Memory B cell (primary cell): ENCODE results near the gene CXCL13.
"Not testable (repeated sequence)": the region's sequence is repeated elsewhere in the genome, so short reads cannot be mapped to it uniquely, and the experiment has no call there.

ENCODE experiments used
- ATAC-seq: fragments of 150-1000 bp; cut with Tn5 transposase; 2 replicates; pipeline ENCODE4 v1.10.0; 2021; ENCODE audit warnings: low read depth, mild to moderate bottlenecking, moderate library complexity
- DNase-seq, 2 donors: peaks; one replicate each; pipeline ENCODE4 v3.0.0; 2022; ENCODE audit warnings: low spot score in 2 of 2
- H3K27ac Mint-ChIP-seq: one replicate; pipeline ENCODE4 v1.8.0; 2022; ENCODE audit warnings: mild to moderate bottlenecking, moderate library complexity, mixed read lengths
- H3K27me3 Mint-ChIP-seq: one replicate; pipeline ENCODE4 v1.8.0; 2022; ENCODE audit warnings: mixed read lengths
- H3K36me3 Mint-ChIP-seq: one replicate; pipeline ENCODE4 v1.8.0; 2022; ENCODE audit warnings: mild to moderate bottlenecking, mixed read lengths
- H3K4me1 Mint-ChIP-seq: one replicate; pipeline ENCODE4 v1.8.0; 2022; ENCODE audit warnings: mixed read lengths
- H3K4me3 Mint-ChIP-seq: one replicate; pipeline ENCODE4 v1.8.0; 2022; ENCODE audit warnings: mild to moderate bottlenecking, moderate library complexity, mixed read lengths
- H3K9me3 Mint-ChIP-seq: one replicate; pipeline ENCODE4 v1.8.0; 2022; ENCODE audit warnings: mixed read lengths

The CXCL13 gene

GRCh38 chr4:77623091-77623490 is 17.5 kb downstream of the CXCL13 start:
- Mint-ChIP-seq H3K4me1 (peaks cover 6% of the 10 kb centered on the region), H3K4me3 (no peak overlapping the region), H3K27me3 (no peaks in the 10 kb centered on the region), H3K9me3 (no peaks in the 10 kb centered on the region), H3K27ac (no peak overlapping the region), H3K36me3 (no peaks in the 10 kb centered on the region)
- DNase-seq (no peak), ATAC-seq (no peak)

GRCh38 chr4:77624213-77624612 is 18.6 kb downstream of the CXCL13 start:
- no peak for DNase-seq
- Mint-ChIP-seq H3K9me3 (no peaks in the 10 kb centered on the region), H3K27me3 (no peaks in the 10 kb centered on the region), H3K4me3 (no peak overlapping the region), H3K4me1 (no peaks in the 10 kb centered on the region), H3K36me3 (no peaks in the 10 kb centered on the region), H3K27ac (no peak overlapping the region)
- ATAC-seq = no peak

- H3K36me3 Mint-ChIP-seq = no peaks in the 10 kb centered on the region
- H3K4me1 Mint-ChIP-seq = peaks cover 4% of the 10 kb centered on the region
- no peak overlapping the region for H3K4me3 Mint-ChIP-seq
- H3K27me3 Mint-ChIP-seq = no peaks in the 10 kb centered on the region
- ATAC-seq = no peak
- no peaks in the 10 kb centered on the region for H3K9me3 Mint-ChIP-seq
- no peak for DNase-seq
- H3K27ac Mint-ChIP-seq = no peak overlapping the region
Measured at GRCh38 chr4:77625485-77625884, 19.9 kb downstream of the CXCL13 start.

GRCh38 chr4:77629885-77630284 is 24.3 kb downstream of the CXCL13 start:
- peak overlapping the region; percentile 3 for H3K4me3 Mint-ChIP-seq
- H3K36me3 Mint-ChIP-seq = no peaks in the 10 kb centered on the region
- H3K9me3 Mint-ChIP-seq = no peaks in the 10 kb centered on the region
- no peak for DNase-seq
- peaks cover 1% of the 10 kb centered on the region for H3K27me3 Mint-ChIP-seq
- no peak for ATAC-seq
- H3K27ac Mint-ChIP-seq = no peak overlapping the region
- peaks cover 4% of the 10 kb centered on the region for H3K4me1 Mint-ChIP-seq

GRCh38 chr4:77631276-77631675 is 25.7 kb downstream of the CXCL13 start:
- no peak for ATAC-seq
- Mint-ChIP-seq H3K27ac (no peak overlapping the region), H3K27me3 (peaks cover 1% of the 10 kb centered on the region), H3K9me3 (no peaks in the 10 kb centered on the region), H3K4me1 (peaks cover 4% of the 10 kb centered on the region), H3K4me3 (no peak overlapping the region), H3K36me3 (no peaks in the 10 kb centered on the region)
- no peak for DNase-seq

GRCh38 chr4:77634132-77634785 is 28.6 kb downstream of the CXCL13 start:
- no peaks in the 10 kb centered on the region for H3K36me3 Mint-ChIP-seq
- H3K27ac Mint-ChIP-seq = no peak overlapping the region
- H3K9me3 Mint-ChIP-seq = peaks cover 11% of the 10 kb centered on the region

GRCh38 chr4:77635246-77635645 is 29.6 kb downstream of the CXCL13 start:
- DNase-seq (no peak), ATAC-seq (no peak)
- no peak overlapping the region for H3K4me3 Mint-ChIP-seq
- H3K9me3 Mint-ChIP-seq = peaks cover 11% of the 10 kb centered on the region
- H3K36me3 Mint-ChIP-seq = no peaks in the 10 kb centered on the region
- H3K27ac Mint-ChIP-seq = no peak overlapping the region
- H3K4me1 Mint-ChIP-seq = no peaks in the 10 kb centered on the region
- peaks cover 3% of the 10 kb centered on the region for H3K27me3 Mint-ChIP-seq

More at GRCh38 chr4:77634132-77634785, 28.6 kb downstream of the CXCL13 start:
- ATAC-seq (no peak), DNase-seq (no peak)
- Mint-ChIP-seq H3K27me3 (peaks cover 3% of the 10 kb centered on the region), H3K4me3 (no peak overlapping the region), H3K4me1 (peaks cover 4% of the 10 kb centered on the region)

GRCh38 chr4:77635876-77636275 is 30.3 kb downstream of the CXCL13 start:
- peaks cover 3% of the 10 kb centered on the region for H3K27me3 Mint-ChIP-seq
- no peaks in the 10 kb centered on the region for H3K36me3 Mint-ChIP-seq
- ATAC-seq = no peak
- H3K9me3 Mint-ChIP-seq = peaks cover 11% of the 10 kb centered on the region
- no peaks in the 10 kb centered on the region for H3K4me1 Mint-ChIP-seq
- H3K27ac Mint-ChIP-seq = no peak overlapping the region
- H3K4me3 Mint-ChIP-seq = no peak overlapping the region
- DNase-seq = no peak

- no peak for DNase-seq
- Mint-ChIP-seq H3K9me3 (peaks cover 11% of the 10 kb centered on the region), H3K36me3 (no peaks in the 10 kb centered on the region), H3K27me3 (peaks cover 3% of the 10 kb centered on the region), H3K27ac (no peak overlapping the region), H3K4me1 (no peaks in the 10 kb centered on the region), H3K4me3 (no peak overlapping the region)
- no peak for ATAC-seq
Measured at GRCh38 chr4:77636902-77637301, 31.3 kb downstream of the CXCL13 start.

GRCh38 chr4:77644069-77644468 is 38.4 kb downstream of the CXCL13 start:
- not testable (repeated sequence) for H3K27ac Mint-ChIP-seq, H3K4me1 Mint-ChIP-seq, H3K27me3 Mint-ChIP-seq, DNase-seq, H3K4me3 Mint-ChIP-seq, ATAC-seq, H3K36me3 Mint-ChIP-seq
- H3K9me3 Mint-ChIP-seq = peaks cover 22% of the 10 kb centered on the region

GRCh38 chr4:77650787-77651186 is 45.2 kb downstream of the CXCL13 start:
- Mint-ChIP-seq H3K4me1 (peaks cover 8% of the 10 kb centered on the region), H3K36me3 (peaks cover 2% of the 10 kb centered on the region), H3K4me3 (no peak overlapping the region), H3K27ac (no peak overlapping the region), H3K9me3 (peaks cover 7% of the 10 kb centered on the region), H3K27me3 (peaks cover 7% of the 10 kb centered on the region)
- no peak for ATAC-seq
- DNase-seq = no peak

GRCh38 chr4:77651820-77652219 is 46.2 kb downstream of the CXCL13 start:
- Mint-ChIP-seq H3K36me3 (peaks cover under 1% of the 10 kb centered on the region), H3K4me1 (peaks cover 8% of the 10 kb centered on the region), H3K4me3 (no peak overlapping the region), H3K27ac (no peak overlapping the region), H3K9me3 (peaks cover 2% of the 10 kb centered on the region), H3K27me3 (peaks cover 8% of the 10 kb centered on the region)
- no peak for DNase-seq
- no peak for ATAC-seq

- Mint-ChIP-seq H3K27ac (no peak overlapping the region), H3K4me3 (no peak overlapping the region), H3K4me1 (peaks cover 8% of the 10 kb centered on the region), H3K27me3 (peaks cover 8% of the 10 kb centered on the region), H3K9me3 (peaks cover 3% of the 10 kb centered on the region), H3K36me3 (no peaks in the 10 kb centered on the region)
- DNase-seq (no peak), ATAC-seq (no peak)
Measured at GRCh38 chr4:77652237-77652897, 46.7 kb downstream of the CXCL13 start.

- DNase-seq = no peak
- peaks cover 5% of the 10 kb centered on the region for H3K9me3 Mint-ChIP-seq
- no peaks in the 10 kb centered on the region for H3K36me3 Mint-ChIP-seq
- no peak for ATAC-seq
- no peak overlapping the region for H3K27ac Mint-ChIP-seq
- H3K27me3 Mint-ChIP-seq = peaks cover 11% of the 10 kb centered on the region
- H3K4me3 Mint-ChIP-seq = no peak overlapping the region
- peaks cover 8% of the 10 kb centered on the region for H3K4me1 Mint-ChIP-seq
Measured at GRCh38 chr4:77653162-77653758, 47.6 kb downstream of the CXCL13 start.
